NCI-H2081 treated with DMSO at 0.1 percent for 48 hours (cell line): ENCODE measurements around the gene SNX33.
"Not testable (repeated sequence)": the region's sequence is repeated elsewhere in the genome, so short reads cannot be mapped to it uniquely, and the experiment has no call there.

Source experiments
- DNase-seq: peaks from one replicate; lab custom pipeline; 2025; lab: John Stamatoyannopoulos, UW

Gene SNX33

DNA sequence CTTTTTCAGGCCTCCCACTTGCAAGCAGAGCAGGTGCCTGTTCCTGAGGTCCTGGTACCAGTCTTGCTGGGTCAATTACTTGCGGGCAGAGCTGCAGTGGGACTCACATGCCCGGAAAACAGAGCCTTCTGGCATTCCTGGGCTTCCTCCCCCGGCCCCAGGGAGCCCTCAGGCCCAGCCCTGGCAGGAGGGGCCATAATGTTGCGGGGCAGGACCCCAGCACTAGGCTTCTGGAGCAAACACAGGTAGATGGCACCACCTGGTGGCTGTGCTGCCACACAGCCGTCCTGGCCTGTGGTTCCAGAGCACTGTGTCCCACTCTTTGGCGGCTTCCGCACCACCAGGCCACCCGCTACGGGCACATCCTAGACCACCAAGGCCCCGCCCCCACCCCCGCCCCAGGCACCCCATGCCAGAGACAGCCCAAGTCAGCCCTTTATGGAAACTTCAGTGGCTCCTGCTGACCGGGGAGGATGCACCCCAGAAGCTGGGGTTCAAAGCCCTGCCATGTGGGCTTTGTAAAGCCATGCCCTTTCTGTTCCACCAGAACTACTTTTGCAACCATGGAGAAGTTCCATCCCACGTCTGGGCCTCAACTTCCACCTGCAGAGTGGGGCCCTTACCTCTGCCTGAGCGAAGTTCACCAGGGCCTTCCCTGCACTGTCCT lies 36.1 kb downstream of the SNX33 start:
- DNase-seq = not testable (repeated sequence)

- no peak for DNase-seq
Measured at GRCh38 chr15:75684648-75685047, 36.9 kb downstream of the SNX33 start.

DNA sequence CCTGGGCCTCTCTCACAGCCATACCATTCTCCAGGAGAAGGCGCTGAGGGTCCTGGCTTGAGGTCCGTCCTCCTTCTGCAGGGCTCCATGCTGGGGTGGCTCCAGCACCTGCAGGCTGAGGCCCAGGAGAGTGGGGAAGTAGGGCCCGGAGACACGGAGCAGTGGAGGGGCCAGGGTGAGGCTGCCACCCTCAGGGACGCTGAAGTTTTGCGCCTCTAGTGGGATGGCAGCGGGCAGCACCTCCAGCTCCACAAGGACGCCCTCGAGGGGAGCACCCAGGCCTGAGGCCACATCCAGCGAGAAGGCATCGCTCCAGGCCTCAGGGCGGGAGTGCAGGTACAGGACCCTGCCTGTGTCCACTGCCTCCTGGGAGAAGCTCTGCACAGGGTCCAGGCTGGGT lies 37.5 kb downstream of the SNX33 start:
- DNase-seq = no peak

- not testable (repeated sequence) for DNase-seq
Measured at GRCh38 chr15:75686212-75686642, 38.5 kb downstream of the SNX33 start.

DNA sequence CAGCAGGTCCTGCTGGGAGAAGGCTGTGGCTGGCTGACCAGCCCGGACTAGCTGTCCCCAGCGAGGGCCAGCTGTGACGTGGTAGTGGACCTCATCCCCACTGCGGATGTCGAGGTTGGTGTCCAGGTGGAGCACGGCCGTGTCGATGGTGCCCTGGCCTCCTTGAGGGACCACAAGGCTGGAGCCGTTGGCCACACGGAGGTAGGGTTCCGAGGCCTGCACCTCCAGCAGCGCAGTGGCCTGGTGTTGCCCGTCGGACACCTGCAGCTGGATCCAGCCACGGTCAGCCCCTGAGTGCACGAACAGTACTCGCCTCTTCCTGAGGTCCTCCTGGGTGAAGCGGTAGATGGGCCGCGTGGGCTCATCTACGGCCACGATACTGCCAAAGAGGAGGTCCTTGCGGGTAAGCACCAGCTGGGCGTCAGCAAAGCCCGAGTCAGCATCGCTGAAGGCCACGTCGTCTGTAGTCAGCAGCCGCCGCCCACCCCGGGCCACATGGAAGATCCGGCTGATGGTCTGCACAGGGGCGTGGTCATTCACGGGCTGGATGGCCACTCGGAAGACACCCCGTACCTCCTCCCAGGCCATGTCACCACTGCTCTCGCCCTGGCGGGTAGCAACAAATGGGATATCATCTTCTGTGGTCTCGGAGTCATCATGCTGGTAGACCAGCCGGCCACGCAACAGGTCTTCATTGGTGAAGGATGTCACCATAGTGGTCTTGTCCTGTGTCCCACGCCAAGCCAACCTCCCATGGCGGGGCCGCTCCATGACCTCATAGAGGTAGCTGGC lies 40.0 kb downstream of the SNX33 start:
- DNase-seq = no peak

DNA sequence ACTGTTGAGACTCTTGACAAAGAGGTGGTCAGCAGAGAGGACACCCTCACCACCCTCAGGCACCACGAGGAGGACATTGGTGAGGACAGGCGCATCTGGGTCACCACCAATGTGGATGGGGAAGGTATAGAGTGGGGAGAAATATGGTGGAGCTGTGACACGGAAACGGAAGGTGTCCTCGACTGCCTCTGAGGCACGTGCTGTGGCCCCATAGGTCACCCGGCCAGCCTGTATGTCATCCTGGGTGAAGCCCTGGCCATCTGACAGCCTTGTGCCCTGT lies 40.5 kb downstream of the SNX33 start:
- DNase-seq = no peak

GRCh38 chr15:75688831-75689230 lies 41.1 kb downstream of the SNX33 start:
- no peak for DNase-seq

DNA sequence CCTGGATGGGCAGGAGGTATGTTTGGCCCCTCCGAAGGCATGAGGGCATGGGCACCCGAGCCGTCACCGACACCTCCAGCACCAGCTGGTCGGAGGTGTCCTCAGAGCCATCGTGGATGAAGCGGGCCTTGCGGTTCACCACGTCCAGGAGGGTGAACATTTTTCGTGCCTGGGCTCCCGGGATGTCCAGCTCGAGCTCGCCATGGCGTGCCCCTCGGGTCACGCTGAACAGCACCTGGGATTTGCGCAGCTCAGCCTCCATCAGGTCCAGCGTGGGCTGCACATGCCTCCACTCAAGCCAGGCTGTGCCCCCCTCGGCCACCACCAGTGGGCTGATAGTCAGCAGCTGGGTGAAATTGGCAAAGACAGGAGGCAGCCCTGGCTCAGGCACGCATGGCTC lies 41.7 kb downstream of the SNX33 start:
- not testable (repeated sequence) for DNase-seq

- DNase-seq = not testable (repeated sequence)
Measured at GRCh38 chr15:75692311-75692710, 44.6 kb downstream of the SNX33 start.

DNA sequence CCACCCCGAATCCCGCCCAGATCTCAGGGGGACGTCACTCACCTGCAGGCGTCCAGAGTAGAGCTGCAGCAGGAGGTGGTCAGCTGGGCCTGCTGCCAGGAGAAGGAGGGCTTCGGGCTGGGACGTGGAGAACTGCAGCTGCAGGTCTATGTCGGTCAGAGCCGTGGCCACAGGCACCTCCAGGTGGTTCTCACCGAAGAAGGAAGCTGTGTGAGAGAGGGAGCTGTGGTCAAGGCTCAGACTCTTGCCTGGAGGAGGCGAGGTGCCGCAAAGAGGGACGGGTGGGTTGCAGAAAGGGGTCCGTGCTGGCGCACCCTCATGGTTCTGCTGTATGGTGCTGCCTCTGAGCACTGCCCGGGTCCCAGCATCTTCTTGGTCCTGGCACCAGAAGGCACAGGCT lies 45.3 kb downstream of the SNX33 start:
- not testable (repeated sequence) for DNase-seq

GRCh38 chr15:75693501-75694240 lies 46.0 kb downstream of the SNX33 start:
- no peak for DNase-seq

GRCh38 chr15:75694241-75695182 lies 46.8 kb downstream of the SNX33 start:
- no peak for DNase-seq

DNA sequence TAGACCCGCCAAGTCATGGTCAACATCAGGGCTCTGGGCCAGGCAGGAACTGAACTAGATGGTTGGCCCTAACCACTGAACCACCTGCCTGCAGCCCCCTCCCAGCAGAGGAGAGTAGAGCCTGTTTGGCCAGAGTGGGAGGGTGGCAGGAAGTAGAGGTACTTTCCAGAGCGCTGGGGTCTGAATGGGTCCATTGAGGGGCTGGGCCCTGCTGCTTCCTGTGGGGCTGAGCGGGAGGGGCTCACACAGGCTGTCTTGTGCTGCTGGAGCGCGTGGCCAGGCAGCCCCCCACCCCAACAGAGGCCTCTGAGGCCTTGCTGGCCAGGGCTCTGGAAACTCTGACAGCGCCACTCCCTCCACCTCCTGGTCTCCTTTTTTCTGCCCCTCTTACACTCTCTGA lies 47.5 kb downstream of the SNX33 start:
- DNase-seq = no peak

DNA sequence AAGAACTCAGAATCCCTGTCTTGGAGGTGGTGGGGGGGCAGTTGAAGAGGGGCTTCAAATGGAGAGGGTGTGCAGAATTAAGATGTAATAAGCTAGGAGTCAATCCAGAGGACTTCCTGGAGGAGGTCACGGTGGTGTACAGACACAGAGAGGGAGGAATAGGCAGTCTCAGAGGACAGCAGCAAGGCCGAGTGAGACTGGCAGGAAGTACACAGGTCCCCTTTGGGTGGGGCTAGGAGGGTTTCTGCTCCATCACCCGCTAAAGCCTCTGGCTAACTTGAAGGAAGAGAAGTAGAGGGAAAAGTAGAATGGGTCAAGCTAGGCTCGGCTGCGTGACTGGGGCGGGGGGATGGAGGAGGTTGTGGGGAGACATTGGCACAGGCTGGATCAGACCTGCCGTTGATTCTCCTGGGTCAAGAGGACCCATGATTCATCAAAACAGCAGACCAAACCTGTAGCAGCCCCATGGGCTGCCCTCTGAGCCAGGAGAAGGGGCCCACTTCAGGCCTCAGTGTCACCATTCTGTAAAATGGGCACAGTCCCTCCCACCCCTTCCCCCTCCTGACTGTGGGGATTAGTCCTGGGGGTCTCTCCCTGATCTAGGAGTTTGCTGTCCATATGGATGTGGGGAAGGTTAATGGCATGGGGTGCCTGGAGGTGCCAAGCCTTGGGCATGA lies 48.1 kb downstream of the SNX33 start:
- DNase-seq = no peak

DNA sequence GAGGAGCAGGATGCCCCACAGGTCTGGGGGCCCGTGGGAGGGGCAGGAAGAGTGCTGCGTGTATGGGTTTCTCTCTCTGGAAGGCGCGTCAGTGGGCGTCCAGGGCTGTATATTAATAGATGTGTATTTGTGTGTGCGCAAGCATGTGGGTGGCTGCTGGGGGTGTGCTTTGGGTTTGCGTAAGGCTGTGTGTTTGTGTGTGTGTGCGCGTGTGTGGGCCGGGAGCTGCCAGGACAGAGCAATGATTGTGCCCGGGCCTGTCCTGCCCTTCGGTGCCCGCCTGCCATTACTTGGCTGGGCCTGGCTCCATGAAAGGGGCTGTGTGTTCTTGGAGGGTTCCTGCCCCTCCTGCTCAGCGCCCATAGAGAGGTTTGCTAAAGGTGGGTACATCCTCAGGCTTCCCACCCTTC lies 48.6 kb downstream of the SNX33 start:
- DNase-seq = no peak

DNA sequence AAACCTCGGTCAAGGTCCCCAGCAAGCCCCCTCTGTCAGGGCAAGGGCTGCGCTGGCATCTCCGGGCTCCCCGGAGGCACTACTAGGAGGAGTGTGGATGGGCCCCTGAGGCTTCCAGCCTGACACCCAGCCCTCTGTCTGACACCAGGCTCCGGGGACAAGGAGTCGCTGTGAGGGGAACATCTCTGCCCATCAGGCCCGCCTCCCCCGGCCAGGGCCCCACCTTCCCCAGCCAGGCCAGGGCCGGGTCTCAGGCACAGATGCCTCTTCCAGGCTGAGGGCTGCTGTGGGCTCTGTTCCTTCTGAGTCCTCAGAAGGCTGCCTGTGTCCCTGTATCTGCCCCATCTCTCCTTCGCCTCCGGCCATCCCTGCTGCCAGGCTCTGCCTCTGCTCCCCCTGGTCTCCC lies 49.1 kb downstream of the SNX33 start:
- DNase-seq = no peak

DNA sequence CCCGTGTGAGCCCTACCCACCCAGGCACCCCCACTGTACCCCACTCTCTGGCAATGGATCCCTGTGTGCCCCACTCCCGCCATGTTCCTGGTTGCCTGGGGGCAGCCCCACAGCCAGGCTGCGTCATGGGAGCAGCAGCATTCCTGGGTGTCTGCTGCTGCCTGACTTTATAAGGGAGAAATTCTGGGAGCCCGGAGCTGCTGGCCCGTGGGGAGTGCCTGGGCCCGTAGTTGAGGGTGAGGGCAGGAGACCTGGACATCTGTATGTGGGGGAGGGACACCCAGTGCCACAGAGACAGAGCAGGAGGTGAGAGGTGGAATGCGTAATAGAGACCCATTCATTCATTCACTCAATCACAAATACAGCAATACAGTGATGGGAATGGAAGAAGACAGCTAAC lies 49.8 kb downstream of the SNX33 start:
- no peak for DNase-seq

- DNase-seq = not testable (repeated sequence)
Measured at GRCh38 chr15:75697974-75698747, 50.4 kb downstream of the SNX33 start.

- DNase-seq = not testable (repeated sequence)
Measured at GRCh38 chr15:75699517-75699916, 51.8 kb downstream of the SNX33 start.
